ENCODE data around the gene VPS37B.

Gene VPS37B

DNA sequence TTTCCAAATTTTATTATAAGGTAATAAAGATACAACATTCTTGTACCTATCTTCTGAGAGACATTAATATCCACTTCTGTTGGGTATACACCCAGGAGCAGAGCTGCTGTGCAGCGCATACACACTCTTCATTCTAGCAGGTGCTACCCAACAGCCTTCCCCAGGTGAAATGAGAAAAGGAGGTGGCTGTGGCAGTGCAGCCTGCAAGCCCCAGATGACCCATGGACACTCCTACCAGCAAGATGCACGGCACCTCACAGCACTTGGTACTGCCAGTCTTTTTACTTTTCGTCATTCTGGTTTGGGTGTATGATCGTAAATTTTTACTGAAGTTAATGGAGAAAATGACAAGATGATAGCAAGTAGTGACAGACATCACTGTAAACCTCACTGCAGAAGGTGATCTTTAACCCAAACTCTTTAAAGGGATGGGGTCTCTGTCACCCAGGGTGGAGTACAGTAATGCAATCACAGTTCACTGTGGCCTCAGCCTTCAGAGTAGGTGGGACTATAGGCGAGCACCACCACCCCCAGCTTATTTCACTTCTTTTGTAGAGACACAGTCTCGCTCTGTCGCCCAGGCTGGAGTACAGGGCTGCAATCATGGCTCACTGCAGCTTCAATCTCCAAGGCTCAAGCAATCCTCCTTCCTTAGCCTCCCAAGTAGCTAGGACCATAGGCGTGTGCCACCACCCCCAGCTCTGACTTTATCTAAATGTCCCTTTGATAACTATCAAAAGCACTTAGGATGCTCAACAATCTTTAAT is 26.5 kb downstream of the VPS37B start:
- TF ChIP-seq, protein P1, sequence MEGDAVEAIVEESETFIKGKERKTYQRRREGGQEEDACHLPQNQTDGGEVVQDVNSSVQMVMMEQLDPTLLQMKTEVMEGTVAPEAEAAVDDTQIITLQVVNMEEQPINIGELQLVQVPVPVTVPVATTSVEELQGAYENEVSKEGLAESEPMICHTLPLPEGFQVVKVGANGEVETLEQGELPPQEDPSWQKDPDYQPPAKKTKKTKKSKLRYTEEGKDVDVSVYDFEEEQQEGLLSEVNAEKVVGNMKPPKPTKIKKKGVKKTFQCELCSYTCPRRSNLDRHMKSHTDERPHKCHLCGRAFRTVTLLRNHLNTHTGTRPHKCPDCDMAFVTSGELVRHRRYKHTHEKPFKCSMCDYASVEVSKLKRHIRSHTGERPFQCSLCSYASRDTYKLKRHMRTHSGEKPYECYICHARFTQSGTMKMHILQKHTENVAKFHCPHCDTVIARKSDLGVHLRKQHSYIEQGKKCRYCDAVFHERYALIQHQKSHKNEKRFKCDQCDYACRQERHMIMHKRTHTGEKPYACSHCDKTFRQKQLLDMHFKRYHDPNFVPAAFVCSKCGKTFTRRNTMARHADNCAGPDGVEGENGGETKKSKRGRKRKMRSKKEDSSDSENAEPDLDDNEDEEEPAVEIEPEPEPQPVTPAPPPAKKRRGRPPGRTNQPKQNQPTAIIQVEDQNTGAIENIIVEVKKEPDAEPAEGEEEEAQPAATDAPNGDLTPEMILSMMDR (conservative IDR thresholded peaks at IDR 0.05; ENCODE audit: control insufficient read depth, insufficient read depth, low read depth, low read length), result no peak
- no peak overlapping the region for H3K4me3 ChIP-seq (ENCODE audit: control insufficient read depth, low read depth, low read length)
- no peak for DNase-seq (ENCODE audit: low read depth)

DNA sequence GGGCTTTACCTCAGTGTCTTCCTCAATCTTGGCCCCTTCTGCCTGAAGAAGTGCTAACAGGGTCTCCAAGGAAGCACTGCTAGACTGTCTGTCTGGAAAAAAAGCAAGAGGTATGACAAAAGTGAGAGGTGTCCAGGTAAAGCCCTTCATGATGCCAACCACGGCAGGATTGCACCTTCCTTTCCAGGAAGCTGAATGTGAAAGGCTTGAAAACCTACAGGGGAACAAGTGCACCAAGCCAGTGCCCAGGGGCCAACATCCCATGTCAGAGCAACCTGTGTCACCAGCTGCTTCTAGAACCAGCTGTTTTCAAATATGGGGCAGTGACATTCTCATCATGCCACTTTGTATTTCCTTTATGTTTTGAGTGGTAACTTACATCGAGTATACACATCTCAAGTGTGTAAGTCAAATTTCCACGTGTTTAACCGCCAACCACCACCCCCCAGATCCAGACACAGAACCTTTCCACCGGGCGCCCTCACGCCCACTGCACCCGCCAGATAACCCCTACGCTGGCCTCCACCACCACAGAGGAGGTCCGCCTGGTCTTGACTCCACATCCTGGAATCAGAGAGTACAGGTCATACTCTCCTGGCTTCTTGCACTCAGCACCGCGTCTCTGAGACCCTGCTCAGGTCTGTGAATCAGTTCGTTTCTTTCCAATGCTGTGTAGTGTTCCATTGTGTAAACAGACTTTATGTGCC is 27.3 kb downstream of the VPS37B start:
- TF ChIP-seq, protein P1 (conservative IDR thresholded peaks at IDR 0.05; ENCODE audit: control insufficient read depth, insufficient read depth, low read depth, low read length), result no peak
- no peak overlapping the region for H3K4me3 ChIP-seq (ENCODE audit: control insufficient read depth, low read depth, low read length)
- no peak for DNase-seq (ENCODE audit: low read depth)

GRCh38 chr12:122867691-122868461 is 28.0 kb downstream of the VPS37B start:
- TF ChIP-seq, protein P1 (conservative IDR thresholded peaks at IDR 0.05; ENCODE audit: control insufficient read depth, insufficient read depth, low read depth, low read length), result no peak
- no peak overlapping the region for H3K4me3 ChIP-seq (ENCODE audit: control insufficient read depth, low read depth, low read length)
- no peak for DNase-seq (ENCODE audit: low read depth)

DNA sequence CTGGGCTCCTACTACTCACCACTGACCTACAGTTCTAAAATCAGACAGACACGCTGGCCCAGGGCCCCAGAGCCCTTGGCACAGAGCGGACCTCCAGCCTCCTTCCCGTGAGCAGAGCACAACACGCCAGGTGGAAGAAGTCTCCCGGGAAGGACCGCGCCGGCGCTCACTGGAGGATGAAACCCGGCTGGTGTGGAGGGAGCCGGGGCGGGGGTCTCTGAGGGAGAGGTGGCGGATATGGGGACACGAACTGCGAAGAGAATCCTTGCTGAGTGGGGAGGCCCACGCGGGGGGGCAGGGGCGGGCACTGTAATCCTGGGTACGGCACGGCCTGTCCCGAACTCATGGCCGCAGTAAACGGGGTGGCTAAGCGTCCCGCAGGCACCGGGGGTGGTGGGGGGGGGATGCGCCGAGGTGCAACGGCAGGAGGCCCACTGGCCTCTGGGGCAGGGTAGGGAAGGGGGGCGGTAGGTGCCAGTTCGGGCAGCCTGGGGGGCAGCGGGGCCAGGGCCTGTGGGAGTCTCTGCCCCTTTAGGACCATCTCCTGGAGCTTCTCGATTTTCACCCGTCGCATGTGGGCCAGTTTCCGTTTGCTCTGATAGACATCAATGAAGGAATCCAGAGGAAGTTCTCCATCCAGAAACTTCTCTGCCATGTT is 28.8 kb downstream of the VPS37B start:
- DNase-seq (ENCODE audit: low read depth), result no peak
- TF ChIP-seq, protein P1 (conservative IDR thresholded peaks at IDR 0.05; ENCODE audit: control insufficient read depth, insufficient read depth, low read depth, low read length), result no peak
- no peak overlapping the region for H3K4me3 ChIP-seq (ENCODE audit: control insufficient read depth, low read depth, low read length)

DNA sequence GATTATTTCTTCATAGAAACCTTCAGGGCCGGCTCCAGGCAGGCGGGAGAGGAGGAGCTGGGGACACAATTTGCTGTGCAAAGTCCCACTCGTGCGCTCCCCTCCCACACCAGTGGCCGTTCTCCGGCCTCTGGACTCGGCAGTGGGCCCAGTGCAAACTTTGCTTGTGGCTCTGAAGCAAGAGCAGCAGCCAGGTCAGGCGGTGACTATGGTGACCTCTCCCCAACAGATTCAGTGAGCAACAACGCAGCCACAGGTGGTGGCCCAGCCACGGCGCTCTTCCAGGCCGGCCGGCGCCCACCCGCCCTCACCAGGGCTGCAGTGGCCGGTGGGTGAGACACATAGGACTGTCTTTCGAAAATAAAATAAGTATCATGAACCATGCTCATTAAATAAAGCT is 29.5 kb downstream of the VPS37B start:
- DNase-seq (ENCODE audit: low read depth), result no peak
- H3K4me3 ChIP-seq (ENCODE audit: control insufficient read depth, low read depth, low read length), result no peak overlapping the region
- TF ChIP-seq, protein P1 (conservative IDR thresholded peaks at IDR 0.05; ENCODE audit: control insufficient read depth, insufficient read depth, low read depth, low read length), result no peak
